Testis (tissue), 2 donors: ENCODE data around the gene NBEA.

ENCODE experiments used
- POLR2A ChIP-seq: fragments of 450-650 bp; IDR thresholded peaks from one replicate; pipeline ENCODE4 v1.6.1; 2017; ENCODE audit warnings: antibody characterized with exemption, mild to moderate bottlenecking, moderate library complexity
- TF ChIP-seq, protein P1 (sequence below), 3 experiments: fragments of 450-650 bp in 2 of 3; fragments of 200-600 bp in 1 of 3; sonication (generic) in 1 of 3; IDR thresholded peaks; one replicate each; pipeline ENCODE4 v1.5.1; 2016 to 2019; ENCODE audit warnings: antibody characterized with exemption in 3 of 3, mild to moderate bottlenecking in 2 of 3, moderate library complexity in 1 of 3

DNA sequence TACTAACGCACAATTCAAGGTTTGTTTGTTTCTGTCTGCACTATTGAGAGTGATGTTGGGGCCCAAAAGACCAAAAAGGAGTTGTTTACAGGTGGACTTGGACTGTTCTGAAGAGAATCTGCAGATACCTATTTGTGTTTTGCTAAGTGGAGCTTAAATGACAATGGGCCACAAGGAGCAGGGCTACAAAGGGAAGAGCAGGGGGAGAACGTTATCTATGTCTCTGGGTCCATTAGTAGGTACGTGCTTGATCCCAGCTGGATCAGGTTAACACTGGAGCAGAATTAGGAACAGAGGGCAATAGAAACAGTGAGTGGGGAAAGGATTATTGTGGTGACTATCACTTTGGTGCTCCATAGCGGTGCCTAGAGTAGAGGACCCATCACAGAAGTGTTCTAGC is 22.5 kb downstream of the NBEA start:
- TF ChIP-seq, protein P1, sequence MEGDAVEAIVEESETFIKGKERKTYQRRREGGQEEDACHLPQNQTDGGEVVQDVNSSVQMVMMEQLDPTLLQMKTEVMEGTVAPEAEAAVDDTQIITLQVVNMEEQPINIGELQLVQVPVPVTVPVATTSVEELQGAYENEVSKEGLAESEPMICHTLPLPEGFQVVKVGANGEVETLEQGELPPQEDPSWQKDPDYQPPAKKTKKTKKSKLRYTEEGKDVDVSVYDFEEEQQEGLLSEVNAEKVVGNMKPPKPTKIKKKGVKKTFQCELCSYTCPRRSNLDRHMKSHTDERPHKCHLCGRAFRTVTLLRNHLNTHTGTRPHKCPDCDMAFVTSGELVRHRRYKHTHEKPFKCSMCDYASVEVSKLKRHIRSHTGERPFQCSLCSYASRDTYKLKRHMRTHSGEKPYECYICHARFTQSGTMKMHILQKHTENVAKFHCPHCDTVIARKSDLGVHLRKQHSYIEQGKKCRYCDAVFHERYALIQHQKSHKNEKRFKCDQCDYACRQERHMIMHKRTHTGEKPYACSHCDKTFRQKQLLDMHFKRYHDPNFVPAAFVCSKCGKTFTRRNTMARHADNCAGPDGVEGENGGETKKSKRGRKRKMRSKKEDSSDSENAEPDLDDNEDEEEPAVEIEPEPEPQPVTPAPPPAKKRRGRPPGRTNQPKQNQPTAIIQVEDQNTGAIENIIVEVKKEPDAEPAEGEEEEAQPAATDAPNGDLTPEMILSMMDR (IDR thresholded peaks at IDR 0.05), result no peak
- no peak for TF ChIP-seq POLR2A
